B cell (primary cell): ENCODE data around the gene ZNF346. TPM values are rescaled to one million over a fixed set of nuclear protein-coding genes. Genes with fewer than 3 reads are reported as not detected.
A peak's percentile ranks its signal among the peaks of the same experiment; 100 is the strongest.
"Not testable (repeated sequence)": the region's sequence is repeated elsewhere in the genome, so short reads cannot be mapped to it uniquely, and the experiment has no call there.

ENCODE experiments used
- ATAC-seq: fragments of 200-7000 bp; cut with Tn5 transposase; one replicate; pipeline ENCODE4 v1.10.0; 2021; ENCODE audit warnings: low read depth, mild to moderate bottlenecking, moderate number of reproducible peaks, moderate library complexity
- CTCF ChIA-PET: fragments of 350-600 bp; sonication (Branson Sonifier 250); formaldehyde crosslinking; loops from one replicate; lab custom pipeline; 2021; ENCODE audit warnings: antibody characterized with exemption, inconsistent platforms; lab: Charles Lee
- POLR2A ChIA-PET: fragments of 350-600 bp; sonication (Branson Sonifier 250); formaldehyde crosslinking; loops from one replicate; lab custom pipeline; 2021; ENCODE audit warnings: antibody characterized with exemption; lab: Charles Lee
- DNase-seq: peaks from one replicate; pipeline ENCODE4 v3.0.0; 2013
- H2AFZ ChIP-seq: 2 replicates; pipeline ENCODE4 v1.6.1; 2012; ENCODE audit warnings: mild to moderate bottlenecking, low read depth, low read length; ENCODE audit not compliant: insufficient read depth, poor library complexity, severe bottlenecking
- H3K27ac ChIP-seq, 2 donors: 1 replicate in 1 of 2; 2 replicates in 1 of 2; pipeline ENCODE4 v1.5.1; 2012 to 2013; ENCODE audit warnings: low read length in 2 of 2, mild to moderate bottlenecking in 2 of 2, moderate library complexity in 1 of 2
- H3K27me3 ChIP-seq, 4 experiments: fragments of 200-600 bp in 1 of 4; sonication (generic) in 1 of 4; replicated peaks in 1 of 4; 1 replicate in 2 of 4; 2 replicates in 2 of 4; pipeline versions ENCODE4 v1.6.1 to v1.7.0; 2013 to 2016; ENCODE audit warnings: low read length in 3 of 4, mild to moderate bottlenecking in 2 of 4, mixed read lengths in 1 of 4, moderate library complexity in 1 of 4; ENCODE audit not compliant: insufficient read depth in 4 of 4, control insufficient read depth in 3 of 4; ENCODE audit errors: control extremely low read depth in 1 of 4
- H3K36me3 ChIP-seq, 2 experiments: replicated peaks in 1 of 2; 1 replicate in 1 of 2; 2 replicates in 1 of 2; pipeline versions ENCODE4 v1.6.1 to v1.7.1; 2013; ENCODE audit warnings: low read length in 1 of 2; ENCODE audit not compliant: insufficient read depth in 2 of 2, control insufficient read depth in 1 of 2; ENCODE audit errors: control extremely low read depth in 1 of 2, extremely low read depth in 1 of 2
- H3K4me1 ChIP-seq, 2 donors: fragments of 200-600 bp in 1 of 2; sonication (generic) in 1 of 2; 1 replicate in 1 of 2; 2 replicates in 1 of 2; pipeline versions ENCODE4 v1.5.1 to v1.6.1; 2013 to 2017; ENCODE audit warnings: low read length in 2 of 2; ENCODE audit not compliant: control insufficient read depth in 2 of 2, insufficient read depth in 2 of 2
- H3K4me2 ChIP-seq: replicated peaks from 2 replicates; pipeline ENCODE3; 2012; ENCODE audit warnings: mild to moderate bottlenecking, low read depth, low read length; ENCODE audit not compliant: poor library complexity, severe bottlenecking
- H3K4me3 ChIP-seq, 5 experiments: fragments of 200-600 bp in 1 of 5; sonication (generic) in 1 of 5; 1 replicate in 3 of 5; 2 replicates in 2 of 5; pipeline versions ENCODE4 v1.5.1 to v1.7.0; 2011 to 2016; ENCODE audit warnings: low read length in 4 of 5, mild to moderate bottlenecking in 4 of 5, low read depth in 2 of 5, control low read depth in 1 of 5, moderate library complexity in 1 of 5; ENCODE audit not compliant: insufficient read depth in 1 of 5; ENCODE audit errors: control extremely low read depth in 1 of 5, extremely low read depth in 1 of 5
- H3K79me2 ChIP-seq: fragments of 200-600 bp; sonication (generic); one replicate; pipeline ENCODE4 v1.6.0; 2016; ENCODE audit warnings: low read length; ENCODE audit not compliant: control insufficient read depth, insufficient read depth
- H3K9ac ChIP-seq: fragments of 200-600 bp; sonication (generic); 2 replicates; pipeline ENCODE4 v1.6.1; 2017; ENCODE audit warnings: mild to moderate bottlenecking, low read length, moderate library complexity
- H3K9me3 ChIP-seq, 3 donors: one replicate each; pipeline versions ENCODE4 v1.6.1 to v1.7.1; 2013; ENCODE audit warnings: low read length in 2 of 3; ENCODE audit not compliant: control insufficient read depth in 2 of 3, insufficient read depth in 1 of 3; ENCODE audit errors: control extremely low read depth in 1 of 3
- H4K20me1 ChIP-seq: 2 replicates; pipeline ENCODE4 v1.6.0; 2012; ENCODE audit warnings: mild to moderate bottlenecking, low read length; ENCODE audit not compliant: insufficient read depth, control insufficient read depth, poor library complexity, severe bottlenecking
- H3K27ac Mint-ChIP-seq: one replicate; pipeline ENCODE4 v1.8.0; 2021; ENCODE audit warnings: mixed read lengths
- H3K27me3 Mint-ChIP-seq: one replicate; pipeline ENCODE4 v1.8.0; 2021; ENCODE audit warnings: mixed read lengths
- H3K4me1 Mint-ChIP-seq: one replicate; pipeline ENCODE4 v1.8.0; 2021; ENCODE audit warnings: mixed read lengths
- H3K4me3 Mint-ChIP-seq: one replicate; pipeline ENCODE4 v1.8.0; 2021; ENCODE audit warnings: mixed read lengths
- H3K9me3 Mint-ChIP-seq: one replicate; pipeline ENCODE4 v1.8.0; 2022; ENCODE audit warnings: mixed read lengths; ENCODE audit not compliant: insufficient read depth
- WGBS: methylation state at CpG from one replicate; pipeline ENCODE4 v1.1.5; 2013; ENCODE audit warnings: missing lambda C conversion rate; ENCODE audit not compliant: insufficient coverage; 5-methylcytosine and 5-hydroxymethylcytosine counted together
- intact Hi-C: fragments of 100-400 bp; cut with micrococcal nuclease; formaldehyde crosslinking; loops from one replicate; pipeline ENCODE4 v1.10.0; 2022
- polyA plus RNA-seq: library from polyadenylated mRNA; depleted of rRNA; stranded (reverse); fragments of >200 nt; gene quantifications from 2 replicates; pipeline ENCODE4 v1.2.3, GENCODE V29; 2012
- total RNA-seq, 2 donors: library from RNA; stranded (reverse); fragments of 120-200 nt in 1 of 2; gene quantifications; 1 replicate in 1 of 2; 2 replicates in 1 of 2; pipeline versions ENCODE4 v1.2.3 to v1.2.4, GENCODE V29; 2013 to 2022

The ZNF346 gene
- total and polyA plus RNA-seq, 2 donors (not counting 1 experiment from before 2014, with no cell fraction given) = 20.2 to 38.4 TPM

GRCh38 chr5:176983593-176983992, 38.9 kb upstream of the ZNF346 start:
- H3K79me2 ChIP-seq = peaks cover 86% of the 10 kb centered on the region

GRCh38 chr5:176984176-176984575, 38.3 kb upstream of the ZNF346 start:
- H3K9ac ChIP-seq, H3K9me3 ChIP-seq, H3K27ac ChIP-seq, H3K4me3 Mint-ChIP-seq, H3K9me3 Mint-ChIP-seq, H3K4me2 ChIP-seq, H3K27me3 Mint-ChIP-seq, CTCF ChIA-PET, intact Hi-C loops, H3K27me3 ChIP-seq, ATAC-seq, DNase-seq, H2AFZ ChIP-seq, H3K4me3 ChIP-seq: not testable (repeated sequence)
- peaks cover 7 to 33% of the 10 kb centered on the region in 2 experiments for H3K36me3 ChIP-seq
- Mint-ChIP-seq H3K27ac (peak overlapping the region; percentile 32), H3K4me1 (peaks cover 39% of the 10 kb centered on the region)
- H3K4me1 ChIP-seq = peaks cover 32 to 37% of the 10 kb centered on the region in 2 donors
- WGBS = 97% methylated on average over 28 of the region's 28 CpGs
- POLR2A ChIA-PET = interaction anchor here (0.6 kb wide), 1 partner anchor 71 kb away, joined by 8 read pairs; no protein-coding TSS in a partner anchor
- peaks cover 12% of the 10 kb centered on the region for H4K20me1 ChIP-seq
- H3K79me2 ChIP-seq = peaks cover 89% of the 10 kb centered on the region

More at GRCh38 chr5:176983593-176983992, 38.9 kb upstream of the ZNF346 start:
- H4K20me1 ChIP-seq, H2AFZ ChIP-seq, H3K9me3 Mint-ChIP-seq, H3K4me3 ChIP-seq, H3K27ac ChIP-seq, ATAC-seq, H3K27me3 Mint-ChIP-seq, DNase-seq, H3K27me3 ChIP-seq, H3K4me2 ChIP-seq, H3K9ac ChIP-seq, intact Hi-C loops, H3K4me3 Mint-ChIP-seq, POLR2A ChIA-PET, CTCF ChIA-PET, H3K9me3 ChIP-seq: not testable (repeated sequence)
- Histone ChIP-seq H3K4me1 (peaks cover 31 to 36% of the 10 kb centered on the region in 2 donors), H3K36me3 (peaks cover 10 to 38% of the 10 kb centered on the region in 2 experiments)
- Mint-ChIP-seq H3K27ac (peak overlapping the region; percentile 10), H3K4me1 (peaks cover 36% of the 10 kb centered on the region)
- WGBS = 100% methylated on average over 13 of the region's 21 CpGs
